OCI-LY7 (cell line): ENCODE results near the gene ZFX. TPM values are rescaled to one million over a fixed set of nuclear protein-coding genes. Genes with fewer than 3 reads are reported as not detected.
A peak's percentile ranks its signal among the peaks of the same experiment; 100 is the strongest.
"Not testable (repeated sequence)": the region's sequence is repeated elsewhere in the genome, so short reads cannot be mapped to it uniquely, and the experiment has no call there.

Experiments used
- BruUV-seq: library from RNA; stranded (reverse); fragments of 400-500 nt; replicated peaks from 2 replicates; lab custom pipeline; 2021; lab: Mats Ljungman, UMichigan
- CTCF ChIA-PET: fragments of 300-600 bp; sonication (Branson Sonifier 250); formaldehyde crosslinking; loops from one replicate; lab custom pipeline; 2022; ENCODE audit warnings: antibody characterized with exemption; ENCODE audit not compliant: unreplicated experiment; lab: Charles Lee
- POLR2A ChIA-PET: fragments of 300-600 bp; sonication (Branson Sonifier 250); formaldehyde crosslinking; loops from one replicate; lab custom pipeline; 2022; ENCODE audit warnings: antibody characterized with exemption; lab: Charles Lee
- DNase-seq: peaks from one replicate; pipeline ENCODE4 v3.0.0-alpha.2; 2015; ENCODE audit warnings: low spot score
- H2AFZ ChIP-seq: fragments of 200-600 bp; sonication (generic), shearing (Covaris generic); 2 replicates; pipeline ENCODE4 v1.6.1; 2014; ENCODE audit warnings: mild to moderate bottlenecking, antibody characterized with exemption, low read length, moderate library complexity
- H3K27ac ChIP-seq: fragments of 200-600 bp; sonication (generic); 2 replicates; pipeline ENCODE4 v1.5.1; 2014; ENCODE audit warnings: mixed run types, low read depth, mild to moderate bottlenecking, moderate library complexity, low read length, inconsistent platforms; ENCODE audit not compliant: poor library complexity, severe bottlenecking
- H3K36me3 ChIP-seq: fragments of 200-600 bp; sonication (generic); 2 replicates; pipeline ENCODE4 v1.6.1; 2014; ENCODE audit warnings: mild to moderate bottlenecking, antibody characterized with exemption, low read length, moderate library complexity, mixed read lengths; ENCODE audit not compliant: insufficient read depth
- H3K4me1 ChIP-seq: fragments of 200-600 bp; sonication (generic); 2 replicates; pipeline ENCODE4 v1.5.1; 2014; ENCODE audit warnings: mild to moderate bottlenecking, low read length; ENCODE audit not compliant: insufficient read depth, poor library complexity, severe bottlenecking
- H3K4me2 ChIP-seq: fragments of 200-600 bp; sonication (generic); 2 replicates; pipeline ENCODE4 v1.6.1; 2014; ENCODE audit warnings: mild to moderate bottlenecking, low read length
- H3K4me3 ChIP-seq: fragments of 200-600 bp; sonication (generic); 2 replicates; pipeline ENCODE4 v1.5.1; 2014; ENCODE audit warnings: mild to moderate bottlenecking, low read depth, low read length; ENCODE audit not compliant: poor library complexity, severe bottlenecking
- H3K79me2 ChIP-seq: fragments of 200-600 bp; sonication (generic); 2 replicates; pipeline ENCODE4 v1.6.1; 2016; ENCODE audit warnings: low read depth, mild to moderate bottlenecking, low read length, moderate library complexity, mixed read lengths; ENCODE audit not compliant: insufficient read depth
- H3K9me2 ChIP-seq: fragments of 200-600 bp; sonication (generic); 2 replicates; pipeline ENCODE4 v1.6.1; 2016; ENCODE audit warnings: mild to moderate bottlenecking, low read length, mixed read lengths; ENCODE audit not compliant: insufficient read depth
- H3K9me3 ChIP-seq: fragments of 200-600 bp; sonication (generic); 2 replicates; pipeline ENCODE4 v1.6.1; 2014; ENCODE audit warnings: mild to moderate bottlenecking, mixed run types, low read length, mixed read lengths
- H4K20me1 ChIP-seq: fragments of 200-600 bp; sonication (generic); 2 replicates; pipeline ENCODE4 v1.6.1; 2014; ENCODE audit warnings: mild to moderate bottlenecking, antibody characterized with exemption, low read length, moderate library complexity, mixed read lengths; ENCODE audit not compliant: insufficient read depth
- CTCF ChIP-seq: fragments of 200-600 bp; sonication (generic); conservative IDR thresholded peaks from 2 replicates; pipeline ENCODE4 v1.5.1; 2014; ENCODE audit warnings: mild to moderate bottlenecking, antibody characterized with exemption, low read length, moderate library complexity, mixed read lengths
- EZH2phosphoT487 ChIP-seq: fragments of 200-600 bp; sonication (generic); IDR thresholded peaks from 2 replicates; pipeline ENCODE4 v1.6.1; 2018; ENCODE audit warnings: low read depth, borderline replicate concordance, mild to moderate bottlenecking, mixed run types, antibody characterized with exemption, low read length, moderate library complexity, mixed read lengths
- intact Hi-C: fragments of 100-400 bp; cut with micrococcal nuclease; formaldehyde crosslinking; loops from one replicate; pipeline ENCODE4 v1.10.0; 2022; ENCODE audit not compliant: unreplicated experiment
- total RNA-seq, 2 experiments: library from RNA; depleted of rRNA in 1 of 2; stranded (reverse); fragments of >200 nt in 1 of 2; shearing (Covaris generic) in 1 of 2; gene quantifications; 2 replicates each; pipeline ENCODE4 v1.2.3, GENCODE V29; 2014 to 2022

Gene ZFX
- total RNA-seq, 2 experiments from 2014 or later: 20.0 to 34.8 TPM

DNA sequence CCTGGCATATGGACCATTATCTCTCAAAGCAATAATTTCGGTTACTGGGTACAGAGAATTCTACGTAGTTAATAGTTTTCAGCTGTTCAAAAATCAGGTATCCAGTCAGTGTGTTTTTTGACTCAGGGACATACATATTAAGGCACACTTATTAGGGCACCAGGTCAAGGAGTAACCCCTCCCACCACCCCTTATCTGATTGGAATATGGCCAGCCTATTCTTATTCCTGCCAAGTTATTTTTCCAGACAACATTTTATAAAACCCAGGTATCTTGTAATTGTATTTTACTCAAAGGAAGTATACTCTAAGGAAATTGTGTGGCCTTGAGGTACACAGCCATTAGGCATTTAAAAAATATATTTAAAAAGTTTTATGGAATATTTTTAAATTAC is 4.3 kb downstream of the ZFX start:
- Histone ChIP-seq H3K27ac (peak overlapping the region; percentile 58), H3K9me3 (no peaks in the 10 kb centered on the region), H2AFZ (no peak overlapping the region), H4K20me1 (no peaks in the 10 kb centered on the region), H3K4me3 (peak overlapping the region; percentile 75), H3K4me2 (peak overlapping the region; percentile 76), H3K9me2 (no peaks in the 10 kb centered on the region), H3K36me3 (peaks cover 67% of the 10 kb centered on the region), H3K4me1 (peaks cover 36% of the 10 kb centered on the region), H3K79me2 (peaks cover 84% of the 10 kb centered on the region)
- BruUV-seq: no TSS peak
- intact Hi-C loops: loop anchor here (5.0 to 10.0 kb wide), 2 partner anchors 129 to 246 kb away; partner anchors contain the start of genes APOO, CXorf58 and KLHL15
- no peak for DNase-seq
- ChIA-PET CTCF (no interaction called here), POLR2A (interaction anchor here (0.6 to 0.8 kb wide), 2 partner anchors 10 to 18 kb away, joined by 3 read pairs; no protein-coding TSS in a partner anchor)
- TF ChIP-seq CTCF (no peak), EZH2phosphoT487 (no peak)

GRCh38 chrX:24154490-24155034 is 5.0 kb downstream of the ZFX start:
- Histone ChIP-seq H3K9me3 (no peaks in the 10 kb centered on the region), H3K4me3 (no peak overlapping the region), H3K4me2 (no peak overlapping the region), H3K4me1 (peaks cover 42% of the 10 kb centered on the region), H3K27ac (no peak overlapping the region), H2AFZ (no peak overlapping the region), H3K9me2 (no peaks in the 10 kb centered on the region), H3K79me2 (peaks cover 91% of the 10 kb centered on the region), H3K36me3 (peaks cover 69% of the 10 kb centered on the region), H4K20me1 (no peaks in the 10 kb centered on the region)
- no TSS peak for BruUV-seq
- intact Hi-C loops: loop anchor here (5.0 to 10.0 kb wide), 2 partner anchors 130 to 247 kb away; partner anchors contain the start of genes APOO, CXorf58 and KLHL15
- ChIA-PET POLR2A (no interaction called here), CTCF (no interaction called here)
- no peak for DNase-seq
- TF ChIP-seq EZH2phosphoT487: no peak
- TF ChIP-seq CTCF: no peak

- POLR2A ChIA-PET: interaction anchor here (0.5 kb wide), 1 partner anchor 298 kb away, joined by 3 read pairs; no protein-coding TSS in a partner anchor
- H3K9me3 ChIP-seq, H2AFZ ChIP-seq, DNase-seq, H3K27ac ChIP-seq, H3K4me3 ChIP-seq, BruUV-seq, H3K9me2 ChIP-seq, CTCF ChIA-PET, H4K20me1 ChIP-seq: not testable (repeated sequence)
- Histone ChIP-seq H3K4me1 (peaks cover 51% of the 10 kb centered on the region), H3K4me2 (peak overlapping the region; percentile 20; the same call in 1 of the 2 replicates), H3K36me3 (peaks cover 70% of the 10 kb centered on the region), H3K79me2 (peaks cover 100% of the 10 kb centered on the region)
- intact Hi-C loops: loop anchor here (10.0 kb wide), 1 partner anchor 131 kb away; the partner anchor contains the start of gene KLHL15
These were observed 6.2 kb downstream of the ZFX start for GRCh38 chrX:24155747-24156146.
